Caco-2 (cell line): Measurements from ENCODE around the gene SSTR3. TPM values are rescaled to one million over a fixed set of nuclear protein-coding genes. Genes with fewer than 3 reads are reported as not detected.

ENCODE experiments used
- BruUV-seq: library from RNA; stranded (reverse); fragments of 400-500 nt; replicated peaks from 2 replicates; lab custom pipeline; 2021; lab: Mats Ljungman, UMichigan
- CTCF ChIA-PET: fragments of 300-600 bp; sonication (Branson Sonifier 250); formaldehyde crosslinking; loops from one replicate; lab custom pipeline; 2022; ENCODE audit warnings: antibody characterized with exemption; lab: Charles Lee
- POLR2A ChIA-PET: fragments of 300-600 bp; sonication (Branson Sonifier 250); formaldehyde crosslinking; loops from one replicate; lab custom pipeline; 2022; ENCODE audit warnings: antibody characterized with exemption; lab: Charles Lee
- DNase-seq, 2 experiments: peaks; one replicate each; pipeline versions ENCODE4 v3.0.0 to v3.0.0-alpha.2; 2020 to 2022
- H3K27me3 ChIP-seq: replicated peaks from 2 replicates; pipeline ENCODE4 v1.6.0; 2011; ENCODE audit warnings: low read length; ENCODE audit not compliant: control insufficient read depth, insufficient read depth
- H3K36me3 ChIP-seq: 2 replicates; pipeline ENCODE4 v1.5.1; 2011; ENCODE audit warnings: low read length; ENCODE audit not compliant: control insufficient read depth, insufficient read depth
- H3K4me1 ChIP-seq: fragments of 250-450 bp; sonication (Bioruptor Pico); 2 replicates; pipeline ENCODE4 v1.5.1; 2020; ENCODE audit warnings: mild to moderate bottlenecking
- H3K4me3 ChIP-seq: 2 replicates; pipeline ENCODE4 v1.5.1; 2011; ENCODE audit warnings: low read depth, mild to moderate bottlenecking, control low read depth, low read length
- H3K9me3 ChIP-seq: fragments of 250-450 bp; sonication (Bioruptor Pico); 2 replicates; pipeline ENCODE4 v1.5.1; 2020; ENCODE audit warnings: mild to moderate bottlenecking, moderate library complexity
- H3K27ac Mint-ChIP-seq: one replicate; pipeline ENCODE4 v1.8.0; 2022; ENCODE audit warnings: mixed read lengths; ENCODE audit not compliant: unreplicated experiment
- H3K27me3 Mint-ChIP-seq: one replicate; pipeline ENCODE4 v1.8.0; 2022; ENCODE audit warnings: mixed read lengths; ENCODE audit not compliant: insufficient read depth, unreplicated experiment
- H3K36me3 Mint-ChIP-seq: one replicate; pipeline ENCODE4 v1.8.0; 2022; ENCODE audit warnings: mild to moderate bottlenecking, mixed read lengths; ENCODE audit not compliant: insufficient read depth, unreplicated experiment
- H3K4me1 Mint-ChIP-seq: one replicate; pipeline ENCODE4 v1.8.0; 2022; ENCODE audit warnings: low read depth, mixed read lengths; ENCODE audit not compliant: unreplicated experiment
- H3K4me3 Mint-ChIP-seq: one replicate; pipeline ENCODE4 v1.8.0; 2022; ENCODE audit warnings: mild to moderate bottlenecking, moderate library complexity, mixed read lengths; ENCODE audit not compliant: unreplicated experiment
- H3K9me3 Mint-ChIP-seq: one replicate; pipeline ENCODE4 v1.8.0; 2022; ENCODE audit warnings: mixed read lengths; ENCODE audit not compliant: unreplicated experiment
- CTCF ChIP-seq, 2 experiments: fragments of 200-600 bp in 1 of 2; IDR thresholded peaks; 1 replicate in 1 of 2; 2 replicates in 1 of 2; pipeline versions ENCODE4 v1.5.1 to v1.8.0; 2011 to 2022; ENCODE audit warnings: antibody characterized with exemption in 1 of 2, control low read depth in 1 of 2, inconsistent platforms in 1 of 2, low read depth in 1 of 2, low read length in 1 of 2, mild to moderate bottlenecking in 1 of 2, moderate library complexity in 1 of 2; ENCODE audit not compliant: insufficient read depth in 1 of 2, severe bottlenecking in 1 of 2, unreplicated experiment in 1 of 2
- intact Hi-C: fragments of 100-400 bp; cut with micrococcal nuclease; formaldehyde crosslinking; loops from one replicate; pipeline ENCODE4 v1.10.0; 2022; ENCODE audit not compliant: unreplicated experiment
- total RNA-seq: library from RNA; stranded (reverse); gene quantifications from 2 replicates; pipeline ENCODE4 v1.2.3, GENCODE V29; 2022

The SSTR3 gene
- total RNA-seq, 1 experiment from 2014 or later, result not detected

GRCh38 chr22:37243402-37244113, 31.3 kb upstream of the SSTR3 start:
- Mint-ChIP-seq H3K4me3 (no peak overlapping the region), H3K27ac (no peak overlapping the region), H3K9me3 (no peaks in the 10 kb centered on the region), H3K36me3 (no peaks in the 10 kb centered on the region), H3K4me1 (no peaks in the 10 kb centered on the region), H3K27me3 (peaks cover 2% of the 10 kb centered on the region)
- no peak for TF ChIP-seq CTCF (IDR thresholded peaks at IDR 0.05; ENCODE audit: insufficient read depth in 1 of 2, low read depth in 1 of 2, low read length in 1 of 2, severe bottlenecking in 1 of 2, unreplicated experiment in 1 of 2)
- no TSS peak for BruUV-seq
- Histone ChIP-seq H3K36me3 (no peaks in the 10 kb centered on the region), H3K4me1 (no peaks in the 10 kb centered on the region), H3K27me3 (no peaks in the 10 kb centered on the region; the same call in 1 of the 2 replicates), H3K4me3 (no peak overlapping the region), H3K9me3 (no peaks in the 10 kb centered on the region)
- ChIA-PET POLR2A (no interaction called here), CTCF (no interaction called here)
- DNase-seq, result no peak
- intact Hi-C loops, result no loop called here

GRCh38 chr22:37242395-37242918, 30.2 kb upstream of the SSTR3 start:
- no TSS peak for BruUV-seq

More at GRCh38 chr22:37242395-37242918, 30.2 kb upstream of the SSTR3 start:
- ChIA-PET POLR2A (no interaction called here), CTCF (no interaction called here)
- Histone ChIP-seq H3K4me3 (no peak overlapping the region), H3K36me3 (no peaks in the 10 kb centered on the region), H3K27me3 (no peaks in the 10 kb centered on the region; the same call in 1 of the 2 replicates), H3K4me1 (no peaks in the 10 kb centered on the region), H3K9me3 (no peaks in the 10 kb centered on the region)
- H3K9me3 Mint-ChIP-seq, result no peaks in the 10 kb centered on the region
- TF ChIP-seq CTCF (IDR thresholded peaks at IDR 0.05; ENCODE audit: insufficient read depth in 1 of 2, low read depth in 1 of 2, low read length in 1 of 2, severe bottlenecking in 1 of 2, unreplicated experiment in 1 of 2), result no peak
- H3K27ac Mint-ChIP-seq, result no peak overlapping the region
- no peak overlapping the region for H3K4me3 Mint-ChIP-seq
- H3K4me1 Mint-ChIP-seq, result no peaks in the 10 kb centered on the region
- H3K27me3 Mint-ChIP-seq, result peaks cover 6% of the 10 kb centered on the region
- intact Hi-C loops, result no loop called here
- DNase-seq, result no peak
- no peaks in the 10 kb centered on the region for H3K36me3 Mint-ChIP-seq
